Measurements from ENCODE around the gene TRAT1.

Gene TRAT1

GRCh38 chr3:108822123-108822897 is at the start of gene TRAT1:
TSS of gene TRAT1 (plus strand) at chr3:108822786. CDS start at chr3:108822928, 142 bp downstream.
- no peak for TF ChIP-seq CTCF (IDR thresholded peaks at IDR 0.05; ENCODE audit: low read depth, low read length)
- no peak for DNase-seq (ENCODE audit: extremely low read depth, low read depth)

GRCh38 chr3:108775649-108776048 is 46.9 kb upstream of the TRAT1 start:
- DNase-seq (ENCODE audit: extremely low read depth, low read depth): no peak
- TF ChIP-seq CTCF (IDR thresholded peaks at IDR 0.05; ENCODE audit: low read depth, low read length): no peak

GRCh38 chr3:108779496-108779895 is 43.1 kb upstream of the TRAT1 start:
- TF ChIP-seq CTCF (IDR thresholded peaks at IDR 0.05; ENCODE audit: low read depth, low read length): no peak
- DNase-seq (ENCODE audit: extremely low read depth, low read depth): no peak

- TF ChIP-seq CTCF (IDR thresholded peaks at IDR 0.05; ENCODE audit: low read depth, low read length): no peak
- no peak for DNase-seq (ENCODE audit: extremely low read depth, low read depth)
These were observed 42.4 kb upstream of the TRAT1 start for GRCh38 chr3:108780235-108780634.

- no peak for TF ChIP-seq CTCF (IDR thresholded peaks at IDR 0.05; ENCODE audit: low read depth, low read length)
- DNase-seq (ENCODE audit: extremely low read depth, low read depth): no peak
These were observed 31.1 kb upstream of the TRAT1 start for GRCh38 chr3:108791473-108791872.

- DNase-seq (ENCODE audit: extremely low read depth, low read depth): no peak
- no peak for TF ChIP-seq CTCF (IDR thresholded peaks at IDR 0.05; ENCODE audit: low read depth, low read length)
These were observed 18.1 kb upstream of the TRAT1 start for GRCh38 chr3:108804437-108804836.

- TF ChIP-seq CTCF (IDR thresholded peaks at IDR 0.05; ENCODE audit: low read depth, low read length): no peak
- DNase-seq (ENCODE audit: extremely low read depth, low read depth): no peak
These were observed 17.6 kb upstream of the TRAT1 start for GRCh38 chr3:108804966-108805365.
